ENCODE measurements around the gene H19.

- no peak for TF ChIP-seq CTCF (IDR thresholded peaks at IDR 0.05)
- TF ChIP-seq POLR2A (IDR thresholded peaks at IDR 0.05), result no peak
These were observed 5.5 kb downstream of the H19 start for GRCh38 chr11:1992111-1992510.
